HuH-7.5 (cell line): ENCODE data around the gene TSPAN15.

Experiments used
- DNase-seq: peaks from one replicate; pipeline ENCODE4 v3.0.0; 2011; ENCODE audit warnings: low spot score

TSPAN15 gene

GRCh38 chr10:69417542-69417941 is 33.7 kb upstream of the TSPAN15 start:
- DNase-seq: no peak

- no peak for DNase-seq
Observed at GRCh38 chr10:69418052-69418752, 33.1 kb upstream of the TSPAN15 start.

- DNase-seq: no peak
Observed at GRCh38 chr10:69419096-69419743, 32.0 kb upstream of the TSPAN15 start.

GRCh38 chr10:69419744-69420126 is 31.5 kb upstream of the TSPAN15 start:
- no peak for DNase-seq

GRCh38 chr10:69421611-69422308 is 29.5 kb upstream of the TSPAN15 start:
- no peak for DNase-seq

GRCh38 chr10:69422676-69423075 is 28.6 kb upstream of the TSPAN15 start:
- no peak for DNase-seq

- DNase-seq: no peak
Observed at GRCh38 chr10:69425041-69425440, 26.2 kb upstream of the TSPAN15 start.

GRCh38 chr10:69425511-69426298 is 25.6 kb upstream of the TSPAN15 start:
- no peak for DNase-seq

- DNase-seq: no peak
Observed at GRCh38 chr10:69426376-69426727, 24.9 kb upstream of the TSPAN15 start.

- DNase-seq: no peak
Observed at GRCh38 chr10:69428165-69428564, 23.1 kb upstream of the TSPAN15 start.

GRCh38 chr10:69434169-69434568 is 17.1 kb upstream of the TSPAN15 start:
- DNase-seq: no peak

GRCh38 chr10:69434926-69435325 is 16.3 kb upstream of the TSPAN15 start:
- no peak for DNase-seq

GRCh38 chr10:69435966-69436520 is 15.2 kb upstream of the TSPAN15 start:
- DNase-seq: no peak

GRCh38 chr10:69437321-69438259 is 13.7 kb upstream of the TSPAN15 start:
- no peak for DNase-seq

- DNase-seq: no peak
Observed at GRCh38 chr10:69438536-69439349, 12.5 kb upstream of the TSPAN15 start.

- DNase-seq: no peak
Observed at GRCh38 chr10:69439350-69439739, 11.9 kb upstream of the TSPAN15 start.

GRCh38 chr10:69439813-69440506 is 11.3 kb upstream of the TSPAN15 start:
- DNase-seq: no peak

- DNase-seq: no peak
Observed at GRCh38 chr10:69443354-69443753, 7.9 kb upstream of the TSPAN15 start.

- DNase-seq: no peak
Observed at GRCh38 chr10:69445041-69445440, 6.2 kb upstream of the TSPAN15 start.

GRCh38 chr10:69446229-69446628 is 5.0 kb upstream of the TSPAN15 start:
- DNase-seq: no peak
